Tongue (tissue), 2 donors: ENCODE results near the gene CST7. TPM values are rescaled to one million over a fixed set of nuclear protein-coding genes. Genes with fewer than 3 reads are reported as not detected.
"Not testable (repeated sequence)": the region's sequence is repeated elsewhere in the genome, so short reads cannot be mapped to it uniquely, and the experiment has no call there.

Experiments
- DNase-seq: peaks from one replicate; pipeline ENCODE4 v3.0.0-alpha.2; 2015
- total RNA-seq: library from RNA; depleted of rRNA; stranded (reverse); fragments of >200 nt; gene quantifications from one replicate; pipeline ENCODE4 v1.2.3, GENCODE V29; 2014

CST7 gene
- total RNA-seq, 1 donor from 2014 or later: not detected

GRCh38 chr20:24929867-24930723 lies 19.0 kb upstream of the CST7 start:
- peak; percentile 68 for DNase-seq

DNA sequence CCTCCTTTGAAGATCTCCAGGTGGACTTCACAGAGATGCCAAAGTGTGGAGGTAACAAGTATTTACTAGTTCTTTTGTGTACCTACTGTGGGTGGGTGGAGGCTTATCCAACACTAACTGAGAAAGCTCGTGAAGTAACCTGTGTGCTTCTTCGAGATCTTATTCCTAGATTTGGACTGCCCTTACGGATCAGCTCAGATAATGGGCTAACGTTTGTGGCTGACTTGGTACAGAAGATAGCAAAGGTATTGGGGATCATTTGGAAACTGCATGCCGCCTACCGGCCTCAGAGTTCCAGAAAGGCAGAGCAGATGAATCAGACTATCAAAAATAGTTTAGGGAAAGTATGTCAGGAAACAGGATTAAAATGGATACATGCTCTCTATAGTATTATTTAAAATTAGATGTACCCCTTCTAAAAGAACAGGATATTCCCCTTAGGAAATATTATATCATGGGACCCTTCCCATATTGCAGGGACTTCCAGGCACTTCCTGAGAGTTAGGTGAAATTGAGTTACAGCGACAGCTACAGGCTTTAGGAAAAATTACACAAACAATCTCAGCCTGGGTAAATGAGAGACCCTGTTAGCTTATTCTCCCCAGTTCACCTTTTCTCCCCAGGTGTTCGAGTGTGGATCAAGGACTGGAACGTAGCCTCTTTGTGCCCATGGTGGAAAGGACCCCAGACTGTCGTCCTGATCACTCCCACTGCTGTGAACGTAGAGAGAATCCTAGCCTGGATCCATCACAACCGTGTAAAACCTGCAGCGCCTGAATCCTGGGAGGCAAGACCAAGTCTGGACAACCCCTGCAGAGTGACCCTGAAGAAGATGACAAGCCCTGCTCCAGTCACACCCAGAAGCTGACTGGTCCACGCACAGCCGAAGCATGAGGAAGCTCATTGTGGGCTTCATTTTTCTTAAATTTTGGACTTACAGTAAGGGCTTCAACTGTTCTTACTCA lies 18.1 kb upstream of the CST7 start:
- not testable (repeated sequence) for DNase-seq

DNA sequence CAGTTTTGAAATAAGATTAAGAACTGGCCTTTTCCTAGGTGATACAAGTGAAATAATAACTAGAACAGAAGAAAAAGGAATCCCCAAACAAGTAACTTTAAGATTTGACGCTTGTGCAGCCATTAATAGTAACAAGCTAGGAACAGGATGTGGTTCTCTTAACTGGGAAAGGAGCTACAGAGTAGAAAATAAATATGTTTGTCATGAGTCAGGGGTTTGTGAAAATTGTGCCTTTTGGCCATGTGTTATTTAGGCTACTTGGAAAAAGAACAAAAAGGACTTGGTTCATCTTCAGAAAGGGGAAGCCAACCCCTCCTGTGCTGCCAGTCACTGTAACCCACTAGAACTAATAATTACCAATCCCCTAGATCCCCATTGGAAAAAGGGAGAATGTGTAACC lies 17.2 kb upstream of the CST7 start:
- not testable (repeated sequence) for DNase-seq

DNA sequence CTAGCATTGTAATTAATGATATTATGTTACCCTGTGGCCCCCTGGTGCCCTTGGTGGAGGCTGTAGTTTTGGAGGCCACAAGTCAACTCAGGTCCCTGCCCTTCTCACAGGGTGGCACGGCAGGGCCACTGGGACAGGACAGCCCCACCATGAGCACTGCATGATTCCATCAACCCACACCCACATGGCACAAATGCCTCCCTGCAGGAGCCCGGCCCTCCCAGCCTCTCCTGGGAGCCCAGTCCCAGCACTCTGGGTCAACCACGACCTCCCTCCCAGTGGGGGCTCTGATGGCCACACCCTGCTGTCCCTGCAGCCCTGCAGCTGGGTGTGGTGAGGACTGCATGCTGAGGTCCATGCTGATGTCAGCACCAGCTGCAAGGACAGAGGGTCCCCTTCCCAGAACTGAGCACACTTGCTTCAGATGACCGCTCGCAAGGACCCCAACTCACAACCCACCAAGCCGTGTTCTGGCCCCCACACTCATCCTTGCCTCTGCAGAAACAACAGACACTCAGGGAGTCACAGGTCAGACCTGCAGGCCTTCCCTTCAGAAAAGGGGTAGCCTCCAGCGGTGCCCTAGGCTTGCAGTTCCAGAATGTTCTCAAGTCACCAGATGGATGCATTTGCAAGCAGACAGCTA lies 15.7 kb upstream of the CST7 start:
- no peak for DNase-seq

GRCh38 chr20:24934101-24934661 lies 14.9 kb upstream of the CST7 start:
- DNase-seq: no peak

DNA sequence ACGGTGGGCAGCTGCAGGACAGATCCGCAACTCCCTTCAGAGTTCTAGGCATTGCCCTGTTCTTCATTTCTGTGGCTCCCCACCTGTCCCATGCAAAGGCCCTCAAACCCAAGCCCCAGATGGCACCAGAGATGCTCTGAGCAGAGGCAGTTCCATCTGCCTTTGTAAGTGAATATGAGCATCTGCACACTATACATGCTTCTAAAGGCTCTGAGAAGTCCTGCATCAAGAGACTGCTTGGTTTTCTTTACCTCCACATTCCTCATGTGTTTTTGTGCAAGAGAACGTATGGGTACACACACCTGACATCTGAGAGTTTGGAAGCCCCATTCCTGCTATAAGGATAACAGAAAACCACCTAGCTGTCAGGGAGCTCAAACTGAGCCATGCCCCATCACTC lies 14.4 kb upstream of the CST7 start:
- DNase-seq: no peak

DNA sequence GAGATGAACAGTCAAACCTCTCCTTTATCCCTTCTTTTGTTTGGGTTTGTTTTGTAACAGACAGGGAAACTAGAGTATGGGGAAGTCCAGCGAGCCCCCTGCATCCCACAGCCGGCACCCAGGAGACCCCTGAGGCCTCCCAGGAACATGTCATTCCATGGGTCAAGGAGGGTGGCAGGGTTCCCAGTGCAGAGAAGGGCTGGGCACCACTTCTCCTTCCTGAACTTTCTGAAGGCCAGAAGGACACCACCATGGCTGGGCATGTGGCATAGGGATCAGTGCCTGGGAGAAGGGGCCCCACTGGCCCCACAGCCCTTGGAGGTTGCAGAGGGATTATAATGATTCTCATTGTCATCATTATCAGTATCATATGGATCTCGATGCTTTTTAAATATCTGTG lies 13.9 kb upstream of the CST7 start:
- no peak for DNase-seq

DNA sequence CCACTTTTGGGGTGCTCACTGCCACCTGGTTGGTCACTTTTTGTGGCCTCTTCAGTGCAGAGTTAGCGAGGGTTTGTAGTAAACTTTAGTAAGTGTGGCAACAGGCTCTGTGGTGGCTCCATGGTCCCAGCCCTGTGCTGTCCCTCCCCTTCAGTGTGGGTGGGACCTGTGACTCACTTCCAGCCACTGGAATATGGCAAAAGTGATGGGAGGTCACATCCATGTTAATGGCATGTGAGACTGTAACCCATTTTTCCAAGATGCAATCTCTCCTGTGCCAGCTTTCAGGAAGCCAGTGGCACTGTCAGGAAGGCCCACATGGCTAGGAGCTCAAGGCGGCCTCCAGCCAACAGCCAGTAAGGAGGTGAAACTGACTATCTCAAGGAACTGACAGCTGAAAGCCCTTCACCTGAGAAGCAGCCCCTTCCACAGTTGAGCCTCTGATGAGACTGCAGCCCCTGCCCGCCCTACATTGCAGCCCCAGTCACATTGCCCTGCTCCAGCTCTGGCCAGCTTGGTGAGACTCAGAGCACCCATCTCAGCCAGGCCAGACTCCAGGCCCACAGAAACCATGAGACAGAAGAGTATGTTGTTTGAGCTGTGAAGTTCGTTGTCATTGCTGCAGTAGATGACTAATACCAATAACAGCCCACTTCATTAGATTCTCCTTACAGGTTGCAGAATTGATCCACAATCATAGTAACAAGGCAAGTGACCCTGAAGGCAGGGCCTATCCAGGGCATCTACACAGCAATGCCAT lies 13.1 kb upstream of the CST7 start:
- no peak for DNase-seq

DNA sequence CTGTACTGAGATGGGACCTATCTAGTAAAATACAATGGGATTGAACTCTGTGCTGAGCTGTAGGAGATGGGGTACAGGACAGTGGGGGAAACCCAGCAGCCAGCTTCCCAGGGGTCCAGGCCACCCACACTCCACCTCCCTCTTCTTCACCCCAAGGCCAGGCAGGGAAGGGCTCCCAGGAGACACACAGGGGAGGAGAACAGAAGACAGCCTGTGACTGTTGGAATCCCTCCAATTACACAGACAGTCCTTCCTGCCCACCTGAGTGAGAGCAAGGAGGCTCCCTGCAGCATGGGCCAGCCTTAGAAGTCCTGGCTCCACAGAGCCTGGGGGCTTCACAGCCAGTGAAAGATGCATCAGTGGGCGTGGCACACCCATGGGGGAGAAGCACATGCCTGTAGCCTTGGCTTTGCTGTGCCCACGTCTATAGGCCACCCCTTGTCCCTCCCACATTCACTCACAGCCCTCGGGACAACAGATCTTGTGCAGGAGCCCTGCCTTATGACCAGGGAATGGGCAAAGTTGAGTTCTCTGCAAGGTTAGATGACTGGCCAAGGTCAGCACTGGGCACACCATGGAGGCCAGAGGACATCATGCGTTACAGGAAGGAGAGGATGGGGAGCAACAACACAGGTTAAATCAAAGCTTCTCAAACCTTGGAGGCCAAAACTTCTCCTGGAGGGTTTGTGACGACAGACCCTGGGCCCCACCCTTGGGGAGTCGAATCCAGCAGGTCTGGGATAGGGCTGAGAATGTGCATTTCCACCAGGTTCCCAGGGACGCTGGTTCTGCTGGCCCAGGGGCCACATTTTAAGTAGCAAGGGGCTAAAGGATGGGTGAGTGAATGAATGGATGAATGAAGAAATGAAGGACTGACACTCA lies 12.3 kb upstream of the CST7 start:
- DNase-seq: no peak

DNA sequence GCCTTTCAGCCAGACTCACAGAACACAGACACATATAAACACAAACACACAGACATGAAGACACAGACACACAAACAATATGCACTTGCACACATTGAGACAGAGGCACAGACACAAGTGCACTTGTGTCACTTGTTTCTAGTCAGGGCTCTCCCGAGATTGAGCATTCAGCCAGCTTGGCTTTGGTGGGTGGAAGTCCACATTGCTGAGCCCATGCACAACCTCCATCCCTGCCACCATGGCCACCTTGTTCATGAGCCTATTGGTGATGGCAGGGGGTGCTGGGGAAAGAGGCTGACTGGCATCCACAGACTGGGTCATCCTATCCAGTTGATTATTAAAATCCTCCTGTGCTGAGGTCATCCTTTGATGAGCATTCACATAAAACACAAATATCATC lies 11.5 kb upstream of the CST7 start:
- DNase-seq: no peak

DNA sequence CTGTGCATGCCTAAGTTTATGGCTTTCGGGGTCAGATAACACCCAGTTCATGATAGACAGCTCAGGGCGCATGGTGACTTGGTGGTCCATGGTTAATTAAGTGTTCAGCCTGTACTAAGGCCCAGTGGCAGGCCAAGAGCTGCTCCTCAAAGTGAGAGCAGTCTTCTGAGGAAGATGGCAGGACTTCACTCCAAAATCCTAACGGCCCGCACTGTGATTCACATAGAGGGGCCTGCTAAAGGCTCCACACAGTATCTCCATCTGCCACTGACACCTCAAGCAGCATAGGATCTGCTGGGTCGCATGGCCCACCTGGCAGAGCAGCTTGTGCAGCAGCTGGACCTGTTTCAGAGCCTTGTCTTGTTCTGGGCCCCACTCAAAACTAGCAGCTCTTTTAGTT lies 10.6 kb upstream of the CST7 start:
- DNase-seq: no peak

DNA sequence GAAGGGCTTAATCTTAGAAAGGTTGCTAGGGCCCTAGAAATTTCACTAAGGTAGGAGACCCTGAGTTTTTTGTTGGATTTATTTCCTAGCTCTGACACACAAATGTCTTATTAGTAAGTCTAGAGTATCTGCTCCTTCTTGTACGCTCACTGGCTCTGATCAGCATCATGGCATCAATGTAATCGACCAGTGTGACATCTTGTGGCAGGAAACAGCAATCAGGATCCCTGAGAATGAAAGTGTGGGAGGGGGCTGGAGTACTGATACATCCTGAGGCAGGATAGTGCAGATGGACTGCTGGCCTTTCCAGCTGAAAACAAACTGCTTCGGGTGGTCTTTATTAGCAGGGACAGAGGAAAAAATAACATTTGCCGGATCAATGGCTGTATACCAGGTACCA lies 10.0 kb upstream of the CST7 start:
- DNase-seq: no peak

DNA sequence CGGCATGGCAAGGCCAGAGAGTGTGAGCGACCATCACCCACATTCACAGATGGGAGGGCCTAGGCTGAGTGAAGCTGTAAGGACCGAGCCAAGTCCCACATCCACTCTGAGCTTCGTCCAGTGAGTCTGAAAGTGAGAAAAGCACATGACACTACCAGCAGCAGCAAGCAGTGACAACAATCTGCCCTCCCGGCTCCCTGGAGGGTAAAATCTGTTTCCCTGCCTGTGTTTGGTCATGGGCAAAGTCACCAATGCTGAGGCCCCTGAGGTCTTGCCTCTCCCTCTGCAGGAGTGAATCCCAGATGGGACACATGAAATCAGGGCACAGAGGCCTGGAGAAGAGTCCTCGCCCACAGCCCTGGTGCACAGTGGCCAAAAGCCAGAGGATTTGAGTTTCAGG lies 6.4 kb upstream of the CST7 start:
- no peak for DNase-seq

- no peak for DNase-seq
Observed at GRCh38 chr20:24943196-24943595, 5.9 kb upstream of the CST7 start.

GRCh38 chr20:24943731-24944130 lies 5.3 kb upstream of the CST7 start:
- no peak for DNase-seq

DNA sequence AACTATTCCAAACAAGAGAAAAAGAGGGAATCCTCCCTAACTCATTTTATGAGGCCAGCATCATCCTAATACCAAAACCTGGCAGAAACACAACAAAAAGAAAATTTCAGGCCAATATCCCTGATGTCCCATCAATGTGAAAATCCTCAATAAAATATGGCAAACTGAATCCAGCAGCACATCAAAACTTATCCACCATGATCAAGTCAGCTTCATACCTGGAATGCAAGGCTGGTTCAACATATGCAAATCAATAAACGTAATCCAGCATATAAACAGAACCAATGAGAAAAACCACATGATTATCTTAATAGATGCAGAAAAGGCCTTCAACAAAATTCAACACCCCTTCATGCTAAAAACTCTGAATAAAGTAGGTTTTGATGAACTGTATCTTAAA lies 2.7 kb upstream of the CST7 start:
- not testable (repeated sequence) for DNase-seq

DNA sequence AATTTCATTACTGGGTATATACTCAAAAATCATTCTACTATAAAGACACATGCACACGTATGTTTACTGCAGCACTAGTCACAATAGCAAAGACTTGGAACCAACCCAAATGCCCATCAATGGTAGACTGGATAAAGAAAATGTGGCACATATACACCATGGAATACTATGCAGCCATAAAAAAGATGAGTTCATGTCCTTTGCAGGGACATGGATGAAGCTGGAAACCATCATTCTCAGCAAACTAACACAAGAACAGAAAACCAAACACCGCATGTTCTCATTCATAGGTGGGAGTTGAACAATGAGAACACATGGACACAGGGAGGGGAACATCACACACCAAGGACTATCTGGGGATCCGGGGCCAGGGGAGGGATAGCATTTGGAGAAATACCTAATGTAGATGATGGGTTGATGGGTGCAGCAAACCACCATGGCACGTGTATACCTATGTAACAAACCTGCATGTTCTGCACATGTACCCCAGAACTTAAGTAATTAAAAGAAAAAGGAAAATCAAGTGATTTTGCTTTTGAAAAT lies 602 bp upstream of the CST7 start:
- DNase-seq: not testable (repeated sequence)

- DNase-seq: no peak
Observed at GRCh38 chr20:24949756-24950127, 673 bp downstream of the CST7 start.

DNA sequence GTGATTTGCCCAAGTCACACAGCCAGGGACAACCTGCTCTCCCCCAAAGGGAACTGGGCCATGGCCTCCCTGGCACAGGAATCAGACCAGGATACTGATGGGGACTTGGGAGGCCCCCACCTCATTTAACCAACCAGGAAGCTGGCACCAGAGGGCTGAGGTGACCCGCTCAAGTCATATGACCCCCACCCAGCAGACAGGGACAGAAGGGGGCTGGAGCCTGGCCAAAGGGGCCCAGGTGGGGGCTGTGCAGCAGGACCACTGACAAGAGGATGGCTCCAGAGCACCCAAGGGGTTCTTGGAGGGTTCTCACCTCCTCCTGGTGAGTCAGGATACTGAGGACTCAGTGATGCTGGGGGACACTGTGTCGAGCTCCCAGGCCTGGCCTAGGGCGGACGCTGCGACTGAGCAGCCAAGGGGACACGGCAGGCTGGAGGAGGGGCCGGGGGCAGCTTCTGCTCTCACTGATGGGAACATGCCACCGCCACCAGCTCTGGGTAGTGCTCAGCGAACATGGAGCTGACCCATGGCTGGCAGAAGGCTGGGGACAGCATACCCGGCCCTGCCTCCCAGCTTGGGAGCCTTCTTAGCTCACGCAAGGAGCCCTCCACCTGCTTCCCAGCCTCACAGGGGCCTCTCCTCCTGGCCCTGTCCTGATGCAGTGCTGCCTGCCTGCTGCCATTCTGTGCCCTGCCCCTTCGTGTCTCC lies 1.2 kb downstream of the CST7 start:
- DNase-seq: no peak
